RWPE2 (cell line): ENCODE data around the gene ABCA7.
A peak's percentile ranks its signal among the peaks of the same experiment; 100 is the strongest.

Experiments used
- ATAC-seq: fragments of 200-7000 bp; cut with Tn5 transposase; 3 replicates; pipeline ENCODE4 v1.9.1; 2021; ENCODE audit warnings: low read depth
- DNase-seq: peaks from one replicate; pipeline ENCODE4 v3.0.0-alpha.2; 2020; ENCODE audit warnings: low spot score
- H3K27ac ChIP-seq: fragments of 450-650 bp; 2 replicates; pipeline ENCODE4 v1.5.1; 2017; ENCODE audit warnings: mild to moderate bottlenecking; ENCODE audit not compliant: poor library complexity, severe bottlenecking
- H3K27me3 ChIP-seq: fragments of 250-450 bp; sonication (Bioruptor Pico); 2 replicates; pipeline ENCODE4 v1.5.1; 2021; ENCODE audit warnings: mild to moderate bottlenecking, moderate library complexity; ENCODE audit not compliant: insufficient read depth, poor library complexity, severe bottlenecking
- H3K36me3 ChIP-seq: fragments of 250-450 bp; sonication (Bioruptor Pico); 2 replicates; pipeline ENCODE4 v1.5.1; 2020; ENCODE audit warnings: low read depth, mild to moderate bottlenecking, moderate library complexity
- H3K4me1 ChIP-seq: fragments of 250-450 bp; sonication (Bioruptor Pico); 2 replicates; pipeline ENCODE4 v1.5.1; 2021; ENCODE audit warnings: mild to moderate bottlenecking, moderate library complexity; ENCODE audit not compliant: insufficient read depth, poor library complexity, severe bottlenecking
- H3K4me3 ChIP-seq: fragments of 250-450 bp; sonication (Bioruptor Pico); 2 replicates; pipeline ENCODE4 v1.5.1; 2021; ENCODE audit warnings: mild to moderate bottlenecking, moderate library complexity; ENCODE audit not compliant: severe bottlenecking
- H3K9me3 ChIP-seq: fragments of 250-450 bp; sonication (Bioruptor Pico); 2 replicates; pipeline ENCODE4 v1.5.1; 2021; ENCODE audit warnings: mild to moderate bottlenecking, moderate library complexity; ENCODE audit not compliant: severe bottlenecking
- CTCF ChIP-seq: fragments of 450-650 bp; IDR thresholded peaks from one replicate; pipeline ENCODE4 v1.5.1; 2017; ENCODE audit warnings: mild to moderate bottlenecking, moderate library complexity; ENCODE audit not compliant: poor library complexity, severe bottlenecking

ABCA7 gene

GRCh38 chr19:1026783-1027649 is 12.9 kb upstream of the ABCA7 start:
- Histone ChIP-seq H3K27me3 (no peaks in the 10 kb centered on the region), H3K27ac (peak overlapping the region; percentile 96), H3K9me3 (no peaks in the 10 kb centered on the region), H3K36me3 (peaks cover 23% of the 10 kb centered on the region), H3K4me1 (no peaks in the 10 kb centered on the region), H3K4me3 (peak overlapping the region; percentile 90)
- ATAC-seq (peak; percentile 3; the same call in 2 of the 3 replicates), DNase-seq (no peak)
- TF ChIP-seq CTCF: no peak

DNA sequence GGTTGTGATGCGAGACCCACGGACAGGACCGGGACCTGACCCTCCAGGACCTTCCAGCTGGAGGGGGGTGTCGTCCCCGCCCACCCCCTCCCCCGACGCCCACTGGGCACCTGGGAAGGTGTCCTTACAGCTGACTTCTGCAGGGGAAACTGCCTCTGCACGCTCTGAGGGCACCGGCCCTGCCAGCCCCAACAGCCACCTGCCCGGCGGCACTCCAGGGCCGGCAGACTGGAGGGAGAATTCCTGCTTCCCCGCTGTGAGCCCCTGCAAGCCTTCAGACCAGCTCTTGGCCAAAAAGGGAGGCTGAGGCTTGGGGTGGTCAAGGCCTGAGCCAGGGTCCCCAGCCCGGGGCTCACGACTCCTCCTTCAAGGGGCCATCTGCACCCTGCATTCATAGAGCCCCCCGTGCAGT is 12.3 kb upstream of the ABCA7 start:
- DNase-seq (no peak), ATAC-seq (peak; percentile 32)
- no peaks in the 10 kb centered on the region for H3K9me3 ChIP-seq
- H3K27ac ChIP-seq: peak overlapping the region; percentile 96
- no peak for TF ChIP-seq CTCF
- peak overlapping the region; percentile 90 for H3K4me3 ChIP-seq
- H3K27me3 ChIP-seq: no peaks in the 10 kb centered on the region
- no peaks in the 10 kb centered on the region for H3K4me1 ChIP-seq
- peaks cover 29% of the 10 kb centered on the region for H3K36me3 ChIP-seq

GRCh38 chr19:1028062-1028926 is 11.6 kb upstream of the ABCA7 start:
- no peak for DNase-seq
- H3K27me3 ChIP-seq: no peaks in the 10 kb centered on the region

GRCh38 chr19:1032264-1032867 is 7.5 kb upstream of the ABCA7 start:
- H3K36me3 ChIP-seq: peaks cover 59% of the 10 kb centered on the region
- TF ChIP-seq CTCF: no peak

More at GRCh38 chr19:1028062-1028926, 11.6 kb upstream of the ABCA7 start:
- Histone ChIP-seq H3K4me1 (no peaks in the 10 kb centered on the region), H3K36me3 (peaks cover 36% of the 10 kb centered on the region), H3K9me3 (no peaks in the 10 kb centered on the region), H3K4me3 (peak overlapping the region; percentile 90), H3K27ac (peak overlapping the region; percentile 96)
- peak; percentile 60 for ATAC-seq
- TF ChIP-seq CTCF: no peak

More at GRCh38 chr19:1032264-1032867, 7.5 kb upstream of the ABCA7 start:
- DNase-seq (no peak), ATAC-seq (no peak)
- Histone ChIP-seq H3K4me1 (no peaks in the 10 kb centered on the region), H3K27me3 (no peaks in the 10 kb centered on the region), H3K27ac (no peak overlapping the region), H3K9me3 (no peaks in the 10 kb centered on the region), H3K4me3 (no peak overlapping the region)
